Activated T-cell treated with anti-CD3 and anti-CD28 coated beads, Interleukin-2, amount 50 U/mL, for 4 hours (primary cell): ENCODE measurements around the gene KHK. TPM values are rescaled to one million over a fixed set of nuclear protein-coding genes. Genes with fewer than 3 reads are reported as not detected.

Source experiments
- ATAC-seq, 2 donors: fragments of 200-7000 bp; cut with Tn5 transposase; one replicate each; pipeline ENCODE4 v1.10.0; 2021
- DNase-seq: peaks from one replicate; pipeline ENCODE4 v3.0.0-alpha.2; 2020
- H3K27me3 Mint-ChIP-seq: one replicate; pipeline ENCODE4 v1.8.0; 2021; ENCODE audit warnings: low read depth, mixed read lengths
- H3K36me3 Mint-ChIP-seq: one replicate; pipeline ENCODE4 v1.8.0; 2022; ENCODE audit warnings: mixed read lengths; ENCODE audit not compliant: insufficient read depth
- H3K4me1 Mint-ChIP-seq: one replicate; pipeline ENCODE4 v1.8.0; 2021; ENCODE audit warnings: low read depth, mixed read lengths
- H3K4me3 Mint-ChIP-seq: one replicate; pipeline ENCODE4 v1.8.0; 2021; ENCODE audit warnings: mild to moderate bottlenecking, moderate library complexity, mixed read lengths
- H3K9me3 Mint-ChIP-seq: one replicate; pipeline ENCODE4 v1.8.0; 2021; ENCODE audit warnings: mixed read lengths
- total RNA-seq, 3 donors: library from RNA; stranded (reverse); gene quantifications; one replicate each; pipeline ENCODE4 v1.2.1, GENCODE V29; 2021

The KHK gene
- 10 to 100 TPM in 1 of 3 donors, 1 to 10 TPM in 2; 5.2 to 10.7 (median 5.5) TPM for total RNA-seq

GRCh38 chr2:27086724-27087593 is at the start of gene KHK:
Gene KHK, plus strand, starts transcription at chr2:27086772. Its CDS starts 488 bp downstream, at chr2:27087260.
- H3K36me3 Mint-ChIP-seq: no peaks in the 10 kb centered on the region
- DNase-seq (no peak), ATAC-seq (peak; percentile 0 to 1)
- no peaks in the 10 kb centered on the region for H3K27me3 Mint-ChIP-seq
- H3K9me3 Mint-ChIP-seq: no peaks in the 10 kb centered on the region
- peaks cover 10% of the 10 kb centered on the region for H3K4me1 Mint-ChIP-seq
- H3K4me3 Mint-ChIP-seq: peak within 1 kb of the TSS; percentile 82

DNA sequence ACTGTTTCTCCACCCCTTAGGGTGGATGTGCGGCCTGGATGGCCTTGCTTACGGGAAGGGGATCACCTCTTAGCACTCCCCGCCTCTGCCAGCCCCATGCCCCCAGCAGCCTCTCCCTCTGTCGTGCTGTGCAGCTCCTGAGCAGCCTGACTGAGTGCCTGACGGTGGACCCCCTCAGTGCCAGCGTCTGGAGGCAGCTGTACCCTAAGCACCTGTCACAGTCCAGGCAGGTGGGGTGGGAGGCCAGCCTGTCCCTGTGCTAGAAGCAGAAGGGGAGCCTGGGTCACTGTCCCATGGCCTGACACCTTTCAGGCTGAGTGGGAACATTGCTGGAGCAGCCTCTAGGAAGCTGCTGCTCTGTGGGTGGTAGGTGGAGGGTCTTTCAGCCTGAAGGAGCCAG is 48.6 kb upstream of the KHK start:
- Mint-ChIP-seq H3K36me3 (peaks cover 41% of the 10 kb centered on the region), H3K4me3 (no peak overlapping the region), H3K27me3 (no peaks in the 10 kb centered on the region), H3K4me1 (peaks cover 19% of the 10 kb centered on the region), H3K9me3 (no peaks in the 10 kb centered on the region)
- DNase-seq (no peak), ATAC-seq (no peak)

DNA sequence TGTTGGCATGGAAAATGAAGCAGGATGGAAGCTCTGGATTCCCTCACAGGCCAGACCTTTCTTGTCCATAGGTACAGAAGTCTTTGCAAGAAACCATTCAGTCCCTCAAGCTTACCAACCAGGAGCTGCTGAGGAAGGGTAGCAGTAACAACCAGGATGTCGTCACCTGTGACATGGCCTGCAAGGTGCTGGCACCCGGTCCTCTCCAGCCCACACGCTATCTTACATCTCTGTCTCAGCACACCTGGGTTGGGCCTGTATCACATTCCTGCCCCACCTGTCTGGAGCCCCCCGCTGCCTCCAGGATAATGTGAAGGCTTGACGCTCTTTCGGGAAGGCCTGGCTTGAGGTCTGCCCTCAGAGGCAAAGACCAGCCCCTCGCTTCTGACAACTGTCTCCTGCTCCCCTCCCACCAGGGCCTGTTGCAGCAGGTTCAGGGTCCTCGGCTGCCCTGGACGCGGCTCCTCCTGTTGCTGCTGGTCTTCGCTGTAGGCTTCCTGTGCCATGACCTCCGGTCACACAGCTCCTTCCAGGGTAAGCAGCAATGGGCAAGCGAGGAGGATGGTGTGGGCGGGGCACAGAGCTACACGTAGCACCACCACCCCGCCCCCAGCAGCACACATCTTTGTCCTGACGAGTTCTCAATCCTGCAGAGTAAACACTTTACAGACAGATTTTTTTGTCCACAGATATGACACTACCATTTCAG is 47.8 kb upstream of the KHK start:
- no peak for DNase-seq
- Mint-ChIP-seq H3K36me3 (peaks cover 41% of the 10 kb centered on the region), H3K9me3 (no peaks in the 10 kb centered on the region), H3K4me1 (peaks cover 14% of the 10 kb centered on the region), H3K4me3 (no peak overlapping the region), H3K27me3 (no peaks in the 10 kb centered on the region)
- ATAC-seq: no peak

- H3K4me3 Mint-ChIP-seq: no peak overlapping the region
- no peak for ATAC-seq
- no peaks in the 10 kb centered on the region for H3K27me3 Mint-ChIP-seq
- peaks cover 36% of the 10 kb centered on the region for H3K36me3 Mint-ChIP-seq
- H3K4me1 Mint-ChIP-seq: peaks cover 8% of the 10 kb centered on the region
- H3K9me3 Mint-ChIP-seq: no peaks in the 10 kb centered on the region
- DNase-seq: no peak
Observed at GRCh38 chr2:27039426-27039825, 47.1 kb upstream of the KHK start.

DNA sequence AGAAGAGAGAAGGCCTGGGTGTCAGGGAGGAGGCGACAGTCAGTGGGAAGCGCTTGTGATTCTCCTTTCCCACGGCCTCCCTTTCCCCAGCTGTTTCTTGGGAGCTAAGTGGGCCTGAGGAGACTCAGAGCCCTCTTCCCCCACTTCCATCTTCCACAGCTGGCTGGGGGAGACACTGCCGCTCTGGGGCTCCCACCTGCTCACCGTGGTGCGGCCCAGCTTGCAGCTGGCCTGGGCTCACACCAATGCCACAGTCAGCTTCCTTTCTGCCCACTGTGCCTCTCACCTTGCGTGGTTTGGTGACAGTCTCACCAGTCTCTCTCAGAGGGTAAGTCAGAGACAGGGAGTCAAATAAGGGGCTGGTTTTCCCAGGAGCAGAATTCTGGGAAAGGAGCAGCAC is 46.7 kb upstream of the KHK start:
- Mint-ChIP-seq H3K36me3 (peaks cover 36% of the 10 kb centered on the region), H3K9me3 (no peaks in the 10 kb centered on the region)
- ATAC-seq: no peak

GRCh38 chr2:27040282-27040681 is 46.3 kb upstream of the KHK start:
- Mint-ChIP-seq H3K9me3 (no peaks in the 10 kb centered on the region), H3K36me3 (peaks cover 35% of the 10 kb centered on the region), H3K4me3 (no peak overlapping the region), H3K4me1 (peaks cover 2% of the 10 kb centered on the region), H3K27me3 (no peaks in the 10 kb centered on the region)
- ATAC-seq (no peak), DNase-seq (no peak)

More for the DNA sequence above, 46.7 kb upstream of the KHK start:
- DNase-seq: no peak
- Mint-ChIP-seq H3K27me3 (no peaks in the 10 kb centered on the region), H3K4me3 (no peak overlapping the region), H3K4me1 (peaks cover 6% of the 10 kb centered on the region)

DNA sequence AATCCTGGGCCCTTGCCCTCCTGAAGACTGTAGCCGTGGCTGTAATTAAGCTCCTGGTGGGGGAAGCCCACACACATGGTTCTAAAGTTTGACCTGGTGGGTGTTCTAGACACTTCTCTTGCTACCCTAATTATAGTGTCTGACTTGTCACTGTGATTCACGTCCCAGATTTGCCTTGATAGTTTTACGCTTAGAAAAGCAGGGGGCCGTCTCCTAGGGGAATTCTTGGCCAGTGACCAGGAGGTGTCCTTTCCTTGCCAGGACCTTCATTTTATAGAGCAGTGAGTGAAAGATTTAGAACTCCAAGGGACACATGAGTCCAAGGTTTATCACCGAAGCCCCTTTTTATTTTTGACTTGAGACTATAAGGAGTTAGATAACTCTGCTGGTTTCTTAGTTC is 44.8 kb upstream of the KHK start:
- H3K27me3 Mint-ChIP-seq: no peaks in the 10 kb centered on the region
- peaks cover 33% of the 10 kb centered on the region for H3K36me3 Mint-ChIP-seq
- no peak for DNase-seq
- no peak overlapping the region for H3K4me3 Mint-ChIP-seq
- ATAC-seq: no peak
- peaks cover 2% of the 10 kb centered on the region for H3K4me1 Mint-ChIP-seq
- H3K9me3 Mint-ChIP-seq: no peaks in the 10 kb centered on the region

GRCh38 chr2:27042159-27042661 is 44.4 kb upstream of the KHK start:
- Mint-ChIP-seq H3K27me3 (no peaks in the 10 kb centered on the region), H3K4me3 (no peak overlapping the region), H3K4me1 (peaks cover 2% of the 10 kb centered on the region), H3K36me3 (peaks cover 28% of the 10 kb centered on the region), H3K9me3 (no peaks in the 10 kb centered on the region)
- DNase-seq: no peak
- ATAC-seq: no peak

DNA sequence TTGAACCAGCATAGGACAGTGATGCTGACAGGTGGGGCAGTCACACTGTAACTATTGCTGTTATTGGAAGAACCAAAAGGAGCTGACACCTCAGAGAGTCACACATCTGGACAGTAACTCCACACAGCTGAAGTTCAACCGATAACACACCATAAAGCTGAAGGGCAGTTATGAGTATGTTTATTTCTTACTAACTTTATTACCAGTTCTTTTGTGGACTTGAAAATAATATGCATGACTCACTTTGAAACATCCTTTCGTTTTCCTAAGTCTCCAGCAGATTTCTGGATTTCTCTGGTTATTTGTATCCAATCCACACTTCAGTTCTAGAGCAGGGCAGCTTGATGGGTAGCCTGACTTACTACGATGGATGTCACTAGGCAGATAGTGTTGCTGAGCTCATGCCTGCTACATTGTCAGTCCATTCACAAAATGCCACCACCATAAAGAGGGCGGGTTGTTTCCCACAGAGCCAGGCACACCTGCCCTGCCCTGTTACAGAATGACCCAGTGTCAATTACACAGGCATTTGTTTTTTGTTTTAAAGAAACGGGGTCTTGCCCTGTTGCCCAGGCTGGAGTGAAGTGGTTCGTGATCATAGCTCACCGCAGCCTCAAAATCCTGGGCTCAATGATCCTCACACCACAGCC is 43.5 kb upstream of the KHK start:
- Mint-ChIP-seq H3K9me3 (no peaks in the 10 kb centered on the region), H3K36me3 (peaks cover 23% of the 10 kb centered on the region), H3K4me1 (peaks cover 2% of the 10 kb centered on the region), H3K27me3 (no peaks in the 10 kb centered on the region), H3K4me3 (no peak overlapping the region)
- ATAC-seq: no peak
- no peak for DNase-seq

DNA sequence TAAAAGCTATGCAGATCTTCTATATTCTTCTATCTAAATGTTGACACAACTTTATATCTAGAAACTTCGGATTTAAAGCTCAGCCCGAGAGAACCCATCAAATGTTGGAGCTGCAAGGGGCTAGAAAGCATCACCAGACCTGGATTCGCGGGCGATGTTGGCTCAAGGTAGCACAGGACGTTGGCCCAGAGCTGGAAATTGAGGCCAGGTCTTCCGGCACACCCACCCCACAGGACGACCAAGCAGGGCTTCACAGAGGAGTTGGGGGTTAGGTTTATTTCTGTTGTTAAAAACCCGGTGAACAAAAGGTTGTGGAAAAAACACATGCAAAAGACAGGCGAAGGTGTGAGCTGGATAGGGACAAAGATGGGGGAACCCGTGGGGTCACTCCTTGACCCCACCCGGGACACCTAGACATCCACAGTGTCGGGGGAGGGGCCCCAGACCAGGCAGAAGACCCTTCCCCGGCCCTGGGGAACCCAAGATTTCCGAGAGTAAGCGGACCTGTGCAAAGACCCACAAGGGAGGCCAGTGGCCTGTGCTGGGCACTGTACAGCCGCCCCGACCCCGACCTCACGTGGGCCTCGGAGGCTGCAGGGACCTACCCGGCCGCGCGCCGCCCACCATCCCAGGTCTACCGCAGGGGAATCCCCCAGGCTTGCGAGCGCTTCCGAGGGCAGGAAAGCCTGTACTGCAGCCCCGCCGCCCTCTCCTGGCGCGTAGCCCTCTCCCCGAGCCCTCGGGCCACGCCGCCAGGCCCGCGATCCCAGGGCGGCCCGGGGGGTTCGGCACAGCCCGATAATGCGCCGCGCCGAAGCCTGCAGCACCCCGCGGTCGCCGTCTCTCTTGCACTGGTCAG is 36.9 kb upstream of the KHK start:
- peaks cover 7% of the 10 kb centered on the region for H3K27me3 Mint-ChIP-seq
- ATAC-seq: peak; percentile 34 to 38
- H3K4me1 Mint-ChIP-seq: peaks cover 15% of the 10 kb centered on the region
- H3K9me3 Mint-ChIP-seq: no peaks in the 10 kb centered on the region
- peaks cover 10% of the 10 kb centered on the region for H3K36me3 Mint-ChIP-seq
- peak overlapping the region; percentile 93 for H3K4me3 Mint-ChIP-seq
- DNase-seq: peak; percentile 63

- H3K4me3 Mint-ChIP-seq: peak overlapping the region; percentile 93
- H3K27me3 Mint-ChIP-seq: peaks cover 7% of the 10 kb centered on the region
- ATAC-seq: peak; percentile 64 to 73
- H3K36me3 Mint-ChIP-seq: peaks cover 16% of the 10 kb centered on the region
- no peaks in the 10 kb centered on the region for H3K9me3 Mint-ChIP-seq
- H3K4me1 Mint-ChIP-seq: peaks cover 15% of the 10 kb centered on the region
- peak; percentile 90 for DNase-seq
Observed at GRCh38 chr2:27050281-27050995, 36.1 kb upstream of the KHK start.

- Mint-ChIP-seq H3K4me3 (peak within 1 kb of the TSS; percentile 93), H3K27me3 (peaks cover 7% of the 10 kb centered on the region), H3K9me3 (no peaks in the 10 kb centered on the region), H3K36me3 (peaks cover 17% of the 10 kb centered on the region), H3K4me1 (peaks cover 15% of the 10 kb centered on the region)
- ATAC-seq (peak; percentile 73 to 75), DNase-seq (peak; percentile 95)
Observed at GRCh38 chr2:27050996-27051901, 35.3 kb upstream of the KHK start, which contains the start of gene AGBL5. Gene AGBL5, plus strand, starts transcription at chr2:27051668. Its CDS starts 1,291 bp downstream, at chr2:27052959.
